MCF 10A (cell line): ENCODE measurements around the gene YBX2. TPM values are rescaled to one million over a fixed set of nuclear protein-coding genes. Genes with fewer than 3 reads are reported as not detected.

ENCODE experiments used
- BruUV-seq: library from RNA; stranded (reverse); fragments of 400-500 nt; replicated peaks from 2 replicates; lab custom pipeline; 2021; lab: Mats Ljungman, UMichigan
- CTCF ChIA-PET: fragments of 300-600 bp; sonication (Branson Sonifier 250); formaldehyde crosslinking; extraction: SDS; loops from one replicate; lab custom pipeline; 2021; ENCODE audit warnings: antibody characterized with exemption, inconsistent platforms; lab: Yijun Ruan, JAX
- POLR2A ChIA-PET: fragments of 300-600, 350-650 bp; sonication (Branson Sonifier 250); formaldehyde crosslinking; extraction: SDS; loops from one replicate; lab custom pipeline; 2020; ENCODE audit warnings: antibody characterized with exemption, inconsistent platforms; lab: Yijun Ruan, JAX
- DNase-seq: peaks from one replicate; pipeline ENCODE4 v3.0.0-alpha.2; 2018; ENCODE audit not compliant: unreplicated experiment
- H3K27ac Mint-ChIP-seq: one replicate; pipeline ENCODE4 v1.8.0; 2022; ENCODE audit warnings: mild to moderate bottlenecking, low read depth, mixed read lengths; ENCODE audit not compliant: unreplicated experiment
- H3K27me3 Mint-ChIP-seq: one replicate; pipeline ENCODE4 v1.8.0; 2022; ENCODE audit warnings: mixed read lengths; ENCODE audit not compliant: insufficient read depth, unreplicated experiment
- H3K36me3 Mint-ChIP-seq: one replicate; pipeline ENCODE4 v1.8.0; 2022; ENCODE audit warnings: mild to moderate bottlenecking, moderate library complexity, mixed read lengths; ENCODE audit not compliant: insufficient read depth, unreplicated experiment
- H3K4me1 Mint-ChIP-seq: one replicate; pipeline ENCODE4 v1.8.0; 2022; ENCODE audit warnings: mixed read lengths; ENCODE audit not compliant: insufficient read depth, unreplicated experiment
- H3K4me3 Mint-ChIP-seq: one replicate; pipeline ENCODE4 v1.8.0; 2022; ENCODE audit warnings: mild to moderate bottlenecking, moderate library complexity, mixed read lengths; ENCODE audit not compliant: unreplicated experiment
- H3K9me3 Mint-ChIP-seq: one replicate; pipeline ENCODE4 v1.8.0; 2022; ENCODE audit warnings: mixed read lengths; ENCODE audit not compliant: unreplicated experiment
- CTCF ChIP-seq: fragments of 200-600 bp; IDR thresholded peaks from one replicate; pipeline ENCODE4 v1.8.0; 2022; ENCODE audit warnings: antibody characterized with exemption, mild to moderate bottlenecking; ENCODE audit not compliant: unreplicated experiment
- intact Hi-C: fragments of 100-400 bp; cut with micrococcal nuclease; formaldehyde crosslinking; loops from 2 replicates; pipeline ENCODE4 v1.14.1; 2022
- total RNA-seq: library from RNA; stranded (reverse); gene quantifications from 2 replicates; pipeline ENCODE4 v1.2.3, GENCODE V29; 2022

Gene YBX2
- total RNA-seq, 1 experiment from 2014 or later, result 0.40 TPM

- intact Hi-C loops, result no loop called here
- Mint-ChIP-seq H3K9me3 (no peaks in the 10 kb centered on the region), H3K27me3 (no peaks in the 10 kb centered on the region), H3K4me1 (peaks cover 1% of the 10 kb centered on the region), H3K4me3 (no peak overlapping the region), H3K27ac (no peak overlapping the region), H3K36me3 (peaks cover 81% of the 10 kb centered on the region)
- no TSS peak for BruUV-seq
- no peak for TF ChIP-seq CTCF
- no peak for DNase-seq
- CTCF ChIA-PET, result interaction anchor here (0.9 kb wide), 1 partner anchor 23 kb away, joined by 3 read pairs; no protein-coding TSS in a partner anchor
- POLR2A ChIA-PET, result no interaction called here
Measured at GRCh38 chr17:7322520-7323194, 28.2 kb upstream of the YBX2 start.

- intact Hi-C loops, result no loop called here
- ChIA-PET POLR2A (no interaction called here), CTCF (interaction anchor here (0.6 kb wide), 1 partner anchor 1087 kb away, joined by 3 read pairs; no protein-coding TSS in a partner anchor)
- Mint-ChIP-seq H3K4me1 (peaks cover 2% of the 10 kb centered on the region), H3K4me3 (no peak overlapping the region), H3K36me3 (peaks cover 85% of the 10 kb centered on the region), H3K9me3 (no peaks in the 10 kb centered on the region), H3K27me3 (no peaks in the 10 kb centered on the region), H3K27ac (no peak overlapping the region)
- no peak for TF ChIP-seq CTCF
- DNase-seq, result no peak
- no TSS peak for BruUV-seq
Measured at GRCh38 chr17:7321466-7321865, 27.0 kb upstream of the YBX2 start.

GRCh38 chr17:7318121-7318860 lies 23.9 kb upstream of the YBX2 start:
- no peak for TF ChIP-seq CTCF
- no peak overlapping the region for H3K4me3 Mint-ChIP-seq
- H3K36me3 Mint-ChIP-seq, result peaks cover 85% of the 10 kb centered on the region
- BruUV-seq, result no TSS peak
- no peaks in the 10 kb centered on the region for H3K9me3 Mint-ChIP-seq
- peaks cover 13% of the 10 kb centered on the region for H3K4me1 Mint-ChIP-seq
- intact Hi-C loops, result no loop called here
- POLR2A ChIA-PET, result interaction anchor here (0.9 kb wide), 1 partner anchor 33 kb away, joined by 4 read pairs; no protein-coding TSS in a partner anchor
- H3K27ac Mint-ChIP-seq, result no peak overlapping the region
- CTCF ChIA-PET, result interaction anchor here (1.8 kb wide), 1 partner anchor 9 kb away, joined by 3 read pairs; no protein-coding TSS in a partner anchor
- no peaks in the 10 kb centered on the region for H3K27me3 Mint-ChIP-seq
- no peak for DNase-seq

- no peak for TF ChIP-seq CTCF
- Mint-ChIP-seq H3K9me3 (no peaks in the 10 kb centered on the region), H3K27me3 (no peaks in the 10 kb centered on the region), H3K27ac (no peak overlapping the region), H3K4me1 (peaks cover 17% of the 10 kb centered on the region), H3K36me3 (peaks cover 88% of the 10 kb centered on the region), H3K4me3 (peak overlapping the region; percentile 27)
- ChIA-PET CTCF (interaction anchor here (0.6 to 1.8 kb wide), 3 partner anchors 10 to 243 kb away, joined by 3 read pairs; no protein-coding TSS in a partner anchor), POLR2A (interaction anchor here (0.9 to 1.4 kb wide), 2 partner anchors 12 to 34 kb away, joined by 3 to 4 read pairs; partner anchors contain the start of gene NEURL4)
- no TSS peak for BruUV-seq
- intact Hi-C loops, result no loop called here
- no peak for DNase-seq
Measured at GRCh38 chr17:7317161-7317803, 22.8 kb upstream of the YBX2 start.
